SK-N-DZ (cell line): ENCODE data around the gene GSG1.

Experiments
- DNase-seq: peaks from one replicate; pipeline ENCODE4 v3.0.0-alpha.2; 2015; ENCODE audit warnings: low spot score

Gene GSG1

DNA sequence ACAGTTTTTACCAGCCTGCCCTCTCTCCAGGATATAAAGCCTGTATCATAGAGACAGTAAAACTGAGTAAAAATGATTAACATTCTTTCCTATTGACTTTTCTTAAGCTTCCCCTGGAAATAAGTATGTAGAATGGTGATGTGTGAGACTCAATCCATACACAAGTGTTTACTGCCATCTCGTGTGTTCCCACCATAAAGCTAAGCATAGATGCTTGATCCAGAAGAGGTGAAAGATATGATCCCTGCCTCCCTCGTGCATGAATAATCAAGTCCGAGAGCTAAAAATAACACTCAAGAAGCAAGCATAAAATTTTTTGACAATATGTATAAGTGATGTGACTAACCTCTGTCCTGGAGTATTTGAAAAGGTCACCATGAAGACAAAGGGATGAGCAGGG, 16.9 kb upstream of the GSG1 start:
- DNase-seq: no peak

DNA sequence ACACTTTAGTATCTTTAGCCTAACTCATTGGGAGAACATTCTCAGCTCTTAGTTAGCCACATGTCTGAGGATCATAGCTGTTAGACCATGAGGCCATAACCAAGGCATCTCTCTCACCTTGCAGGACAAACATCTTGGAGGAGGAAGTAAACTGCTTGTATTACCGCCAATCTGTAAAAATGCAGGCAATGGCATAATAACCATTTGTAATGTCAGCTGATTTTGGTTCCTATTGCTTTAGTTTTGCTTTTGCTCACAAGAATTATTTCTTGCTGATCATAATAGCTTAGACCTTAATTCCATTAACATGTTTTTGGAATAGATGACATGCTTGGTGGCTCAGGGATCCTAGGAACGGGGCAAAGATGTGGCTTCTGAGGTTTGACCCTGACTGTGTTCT, 16.4 kb upstream of the GSG1 start:
- DNase-seq: no peak

DNA sequence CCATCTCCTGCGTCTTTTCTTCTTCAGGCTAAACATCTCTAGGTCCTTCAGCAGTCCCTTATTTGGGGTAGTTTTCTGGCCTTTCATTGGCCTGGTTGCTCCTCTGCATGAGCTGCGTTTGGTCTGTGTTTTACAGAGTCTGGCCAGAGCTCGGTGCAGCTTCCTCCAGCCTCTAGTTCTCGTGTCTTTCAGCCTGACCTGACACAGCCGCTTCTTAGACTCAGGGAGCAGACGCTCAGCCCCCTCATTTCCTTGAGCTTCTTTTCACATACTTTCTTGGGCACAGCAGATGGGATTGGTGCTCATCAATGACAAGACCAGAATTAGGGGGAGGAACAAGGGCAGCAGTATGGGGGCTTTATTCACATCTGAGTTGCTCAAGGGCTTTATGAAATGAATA, 13.6 kb upstream of the GSG1 start:
- no peak for DNase-seq

GRCh38 chr12:13116259-13116658, 12.8 kb upstream of the GSG1 start:
- DNase-seq: no peak

DNA sequence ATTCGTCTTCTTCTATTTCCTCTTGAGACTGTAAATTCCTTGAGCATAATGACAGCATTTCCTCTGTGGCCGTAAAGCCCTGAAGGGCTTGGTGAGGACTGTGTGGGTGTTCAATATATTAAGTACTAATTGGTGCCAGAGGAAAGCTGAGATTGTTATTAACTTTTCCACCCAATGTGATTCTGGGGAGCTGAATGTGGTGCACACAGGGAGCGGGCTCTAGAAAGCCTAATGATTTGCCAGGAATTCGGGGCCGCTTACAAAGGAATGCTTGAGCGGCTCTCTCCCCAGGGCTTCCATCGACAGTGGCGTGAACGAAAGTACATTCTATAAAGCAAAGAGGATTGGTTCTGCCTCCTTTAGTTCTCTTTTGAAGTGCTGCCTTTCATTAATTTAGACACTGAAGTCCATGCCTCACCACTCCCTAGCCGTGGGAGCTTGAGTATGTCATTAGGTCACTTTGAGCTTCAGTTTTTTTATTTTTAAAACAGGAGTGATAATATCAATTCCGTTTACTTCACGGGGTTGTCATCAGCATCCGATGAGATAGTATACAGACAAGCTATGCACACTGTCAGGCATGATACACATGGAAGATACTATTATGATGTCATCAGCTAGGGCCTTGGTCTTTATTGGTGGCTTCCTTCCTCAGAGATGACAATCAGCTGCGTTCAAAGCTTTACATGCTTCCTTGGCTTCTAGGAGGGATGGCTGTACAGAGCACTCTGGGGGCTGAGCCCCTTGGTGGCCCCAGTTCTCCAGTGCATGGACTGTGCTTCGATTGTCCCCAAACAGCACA, 11.0 kb upstream of the GSG1 start:
- DNase-seq: no peak

DNA sequence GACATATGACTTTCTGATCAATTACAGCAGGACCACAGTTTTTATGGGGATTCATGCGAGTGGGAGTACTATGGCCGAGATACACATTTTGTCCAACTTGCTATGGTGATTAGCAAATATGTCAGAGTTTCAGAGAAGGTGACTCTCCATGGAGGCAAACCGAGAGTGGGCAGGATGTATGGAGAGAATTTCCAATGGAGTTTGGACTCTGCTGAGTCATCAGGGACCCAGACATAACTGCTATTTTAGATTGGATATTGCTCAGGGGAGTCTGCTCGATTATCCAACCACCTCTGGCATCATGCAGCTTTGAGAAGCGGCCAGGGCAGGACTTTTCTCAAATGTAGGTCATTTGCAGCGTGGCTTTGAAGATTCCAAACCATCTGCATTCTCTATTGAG, 9.5 kb upstream of the GSG1 start:
- DNase-seq: no peak

- DNase-seq: no peak
Observed at GRCh38 chr12:13106666-13107065, 3.2 kb upstream of the GSG1 start.

DNA sequence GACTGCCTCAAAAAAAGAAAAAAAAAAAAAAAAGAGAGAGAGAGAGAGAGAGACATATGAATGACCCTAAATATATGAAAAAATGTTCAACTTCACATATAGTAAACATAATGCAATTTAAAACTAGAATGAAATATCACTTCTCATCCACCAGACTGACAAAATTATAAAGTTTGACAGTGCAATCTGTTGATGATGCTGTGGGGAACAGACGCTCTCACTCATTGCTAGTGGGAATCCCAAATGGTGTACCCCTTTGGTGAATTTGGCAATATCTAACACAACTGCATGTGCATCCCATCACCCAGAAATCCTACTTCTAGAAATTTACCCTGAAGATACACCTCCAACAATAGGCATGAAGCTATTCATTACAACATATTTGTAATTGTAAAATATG, 2.3 kb upstream of the GSG1 start:
- no peak for DNase-seq

GRCh38 chr12:13104409-13104808, 942 bp upstream of the GSG1 start:
- no peak for DNase-seq

GRCh38 chr12:13102461-13103195, 839 bp downstream of the GSG1 start:
- no peak for DNase-seq

DNA sequence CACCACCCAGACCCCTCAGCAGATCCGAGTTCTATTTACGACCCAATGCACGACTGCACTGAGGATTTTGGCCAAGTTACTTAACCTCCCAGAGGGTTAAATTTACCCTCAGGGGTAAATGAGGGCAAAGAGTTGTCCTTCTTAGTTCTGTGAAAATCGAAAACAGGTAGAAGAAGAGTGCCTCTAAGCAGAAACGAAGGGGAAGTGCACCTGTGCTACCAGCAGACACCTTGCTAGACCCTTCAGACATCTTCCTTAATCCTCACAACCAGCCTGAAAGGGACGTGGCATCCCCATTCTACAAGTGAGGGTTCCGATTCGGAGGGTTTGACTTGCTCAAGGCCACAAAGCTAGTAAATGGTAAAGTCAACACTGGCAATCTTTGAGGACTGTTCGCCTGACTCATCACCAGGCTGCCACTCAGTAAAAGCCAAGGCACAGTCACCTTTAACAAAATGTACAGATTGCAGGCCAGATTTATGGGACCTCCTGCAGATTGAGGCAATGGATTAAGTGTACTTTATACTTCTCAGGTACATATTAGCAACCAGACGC, 1.6 kb downstream of the GSG1 start:
- no peak for DNase-seq

DNA sequence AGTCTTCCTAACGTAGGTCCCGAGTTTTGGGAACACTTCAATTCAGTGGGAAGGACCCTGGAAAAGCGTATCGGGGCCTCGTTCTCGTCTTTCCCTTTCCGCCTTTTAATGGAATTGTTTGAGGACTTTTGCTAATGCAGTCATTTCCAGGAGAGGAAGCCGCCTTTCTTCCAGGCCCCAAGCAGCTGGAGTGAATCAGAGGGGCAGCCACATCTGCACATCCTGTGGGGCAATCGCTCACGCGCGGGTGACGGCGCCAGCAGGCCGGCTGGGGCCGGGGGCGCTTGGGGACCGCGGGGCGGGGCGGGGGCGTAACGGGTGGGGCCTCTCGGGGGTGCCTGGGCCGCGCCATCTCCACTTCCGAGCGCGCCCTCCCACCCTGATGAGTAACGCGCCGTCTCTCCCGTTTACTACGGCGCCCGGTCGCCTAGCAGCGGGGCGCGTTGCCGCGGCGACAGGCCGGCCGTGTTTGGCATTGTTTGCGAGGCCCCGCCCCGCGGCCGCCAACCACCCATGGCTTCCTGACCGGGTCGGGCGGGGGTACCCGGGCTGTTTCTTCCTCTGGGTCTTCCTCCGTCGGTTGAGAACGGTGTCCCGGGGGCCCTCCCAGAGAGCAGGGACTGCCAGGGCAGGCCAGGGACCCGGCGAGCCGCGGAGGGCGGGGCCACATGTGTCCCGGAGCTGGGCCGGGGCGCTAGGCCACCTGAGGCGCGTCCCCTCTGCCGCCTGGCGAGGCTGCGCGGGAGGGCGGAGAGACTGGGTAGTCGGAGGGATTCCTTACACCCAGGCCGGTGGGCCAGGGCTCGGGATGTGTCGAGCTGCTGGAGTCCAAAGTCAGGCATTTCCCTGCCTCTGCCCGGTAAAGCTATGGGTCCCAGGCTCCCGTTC, 2.3 kb downstream of the GSG1 start:
- DNase-seq: peak; percentile 72

- no peak for DNase-seq
Observed at GRCh38 chr12:13100605-13100881, 2.9 kb downstream of the GSG1 start.

DNA sequence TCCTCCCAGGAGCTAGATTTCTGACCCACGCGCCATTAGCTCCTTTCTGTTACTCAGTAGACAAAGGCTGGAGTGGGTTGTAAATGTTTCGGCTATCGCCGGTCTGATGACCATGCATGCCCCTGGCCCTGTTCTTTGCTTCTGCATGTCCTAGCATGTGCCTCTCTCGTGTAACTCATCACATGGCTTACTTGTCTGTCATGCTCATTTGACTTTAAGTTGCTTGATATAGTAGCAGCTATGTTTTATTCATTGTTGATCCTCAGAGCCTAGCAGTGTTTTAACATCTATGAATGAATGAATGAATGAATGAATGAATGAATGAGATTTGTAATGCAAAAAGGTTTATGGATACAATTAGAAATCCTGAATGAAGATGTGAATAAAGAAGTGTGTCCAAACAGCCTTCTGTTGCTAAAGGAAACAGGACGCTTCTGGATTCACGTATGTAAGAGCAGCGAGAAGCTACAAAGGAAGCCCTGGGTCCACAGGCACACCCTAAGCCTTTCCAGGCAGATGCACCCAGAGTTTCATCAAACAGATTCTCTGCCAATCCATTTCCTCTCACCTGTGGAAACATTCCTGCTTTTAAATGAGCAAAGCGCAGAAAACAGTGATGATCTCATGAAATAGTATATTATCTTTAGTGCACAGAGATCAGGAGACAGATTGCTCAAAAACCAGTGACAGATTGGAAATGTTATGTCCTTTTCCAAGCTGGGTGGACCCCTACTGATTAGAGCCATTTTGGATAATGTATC, 3.4 kb downstream of the GSG1 start:
- no peak for DNase-seq

DNA sequence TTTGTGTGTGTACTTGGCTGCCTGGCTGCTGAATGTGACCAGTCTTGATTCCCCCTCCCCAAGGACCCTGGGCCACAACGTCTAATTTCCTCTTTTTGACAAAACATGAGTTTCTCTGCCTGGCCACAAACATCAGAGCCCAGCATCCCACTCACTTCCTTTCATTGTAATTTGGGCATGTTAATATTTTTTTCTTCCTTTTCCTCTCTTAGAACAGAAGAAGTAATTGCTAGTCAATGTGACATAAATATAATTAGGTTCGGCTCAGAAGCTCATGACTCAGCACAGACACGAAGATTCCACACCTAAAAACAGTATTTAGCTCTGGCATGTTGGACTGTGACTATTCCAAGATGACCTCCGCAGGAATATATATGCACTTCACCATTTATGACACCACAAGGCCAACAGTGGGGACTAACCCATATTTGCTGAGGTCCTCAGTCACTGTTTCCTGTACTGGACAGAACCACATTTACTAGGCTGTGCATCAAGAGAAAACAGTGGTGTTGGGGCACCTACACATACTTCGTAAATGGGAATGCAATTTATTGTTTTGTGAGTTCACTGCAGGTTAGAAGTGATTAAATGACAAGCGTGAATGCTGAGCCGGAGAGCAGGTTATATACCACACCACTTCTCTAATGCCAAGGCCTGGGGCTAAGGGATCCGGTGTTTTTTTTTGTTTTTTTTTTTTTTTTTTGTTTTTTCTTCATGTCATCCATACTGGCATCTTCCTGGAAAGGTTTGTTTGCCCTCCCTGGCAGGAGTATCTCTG, 4.2 kb downstream of the GSG1 start:
- DNase-seq: no peak

GRCh38 chr12:13097491-13098011, 5.9 kb downstream of the GSG1 start:
- no peak for DNase-seq

DNA sequence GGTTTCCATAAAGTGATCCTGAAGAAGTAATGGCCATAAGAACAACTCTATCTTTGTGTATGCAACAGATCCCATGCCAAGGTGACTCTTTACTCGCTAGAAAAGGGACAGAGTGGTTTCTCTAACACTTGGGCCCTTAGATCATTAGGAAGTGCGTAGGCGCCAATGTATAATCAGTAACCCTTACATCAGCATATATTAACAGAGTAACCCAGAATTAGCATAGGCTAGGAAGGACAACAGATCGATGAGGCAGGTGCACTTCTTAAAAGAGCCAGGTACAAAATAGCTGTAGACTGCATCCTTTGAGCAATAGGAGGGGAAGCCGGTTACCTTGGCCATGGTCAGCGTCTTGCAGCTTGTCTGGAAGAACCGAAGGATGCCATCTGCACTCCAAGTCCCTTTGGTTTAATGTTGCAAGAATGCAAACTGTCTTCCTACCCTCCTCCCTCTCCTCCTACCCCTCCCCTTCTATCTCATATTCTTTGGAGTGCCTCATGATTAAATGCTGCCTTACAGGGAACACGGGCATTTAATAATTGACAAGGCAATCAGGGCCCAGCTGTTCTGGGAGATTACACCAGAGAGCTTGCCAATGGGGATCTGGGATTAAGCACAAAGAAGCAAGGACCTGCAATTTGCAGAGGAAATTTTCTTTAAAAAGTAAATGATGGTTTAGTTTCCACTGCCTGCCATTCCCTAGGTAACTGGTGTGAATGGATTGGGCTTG, 8.0 kb downstream of the GSG1 start:
- no peak for DNase-seq

DNA sequence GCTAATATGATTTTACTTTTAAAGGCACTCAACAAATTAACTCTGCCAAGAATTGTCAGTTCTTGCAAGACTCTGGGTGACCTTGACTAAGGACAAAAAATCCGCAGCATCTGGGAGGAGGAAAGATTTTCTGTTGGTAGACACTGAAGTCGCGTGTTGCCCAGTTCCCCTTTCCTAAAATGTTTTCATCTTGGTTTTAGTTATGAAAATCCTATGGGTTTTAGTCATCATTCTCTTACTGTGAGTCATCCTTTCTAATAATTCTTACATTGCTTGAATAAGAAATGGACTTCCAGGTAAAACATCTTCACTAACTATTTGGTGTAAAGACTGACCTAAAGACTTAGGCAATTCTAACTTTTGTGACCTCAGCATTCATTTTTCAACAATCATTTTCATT, 9.1 kb downstream of the GSG1 start:
- DNase-seq: no peak

DNA sequence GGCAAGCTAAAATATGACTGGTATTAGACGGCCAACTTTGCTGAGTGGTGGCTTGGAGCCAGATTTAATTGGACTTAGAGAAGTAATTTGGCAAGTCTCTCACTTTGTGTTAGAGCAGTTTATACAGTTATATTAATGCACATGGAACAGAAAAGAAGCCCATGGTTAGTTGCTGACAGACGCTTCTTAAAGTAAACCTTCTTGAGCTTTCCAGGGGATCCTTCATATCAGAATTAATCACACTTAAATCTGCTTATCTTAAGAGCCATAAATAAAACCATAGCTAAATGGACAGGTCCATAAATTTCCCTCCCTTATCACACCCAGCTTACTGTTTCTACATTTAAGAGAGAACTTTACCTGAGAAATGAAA, 9.6 kb downstream of the GSG1 start:
- DNase-seq: no peak
